ENCODE measurements around the gene HBE1.

The HBE1 gene

DNA sequence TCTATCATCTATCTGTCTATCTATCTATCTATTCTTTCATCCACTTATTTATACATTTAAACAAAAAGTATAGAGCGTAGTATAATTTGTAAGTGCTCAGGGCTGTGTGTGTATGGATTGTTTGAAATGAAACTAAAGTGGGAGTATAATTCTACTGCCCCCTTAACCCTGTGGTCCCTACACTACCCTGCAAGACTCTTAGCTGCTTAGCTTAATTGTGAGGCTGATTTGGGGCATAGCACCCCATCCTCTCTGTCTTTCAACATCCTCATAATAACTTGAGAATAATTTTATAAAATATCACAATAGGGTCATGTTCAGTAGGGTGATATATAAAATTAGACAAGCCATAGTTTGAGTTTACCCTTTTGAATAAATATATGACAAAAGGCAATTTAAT lies 20.4 kb upstream of the HBE1 start:
- TF ChIP-seq, protein P1, sequence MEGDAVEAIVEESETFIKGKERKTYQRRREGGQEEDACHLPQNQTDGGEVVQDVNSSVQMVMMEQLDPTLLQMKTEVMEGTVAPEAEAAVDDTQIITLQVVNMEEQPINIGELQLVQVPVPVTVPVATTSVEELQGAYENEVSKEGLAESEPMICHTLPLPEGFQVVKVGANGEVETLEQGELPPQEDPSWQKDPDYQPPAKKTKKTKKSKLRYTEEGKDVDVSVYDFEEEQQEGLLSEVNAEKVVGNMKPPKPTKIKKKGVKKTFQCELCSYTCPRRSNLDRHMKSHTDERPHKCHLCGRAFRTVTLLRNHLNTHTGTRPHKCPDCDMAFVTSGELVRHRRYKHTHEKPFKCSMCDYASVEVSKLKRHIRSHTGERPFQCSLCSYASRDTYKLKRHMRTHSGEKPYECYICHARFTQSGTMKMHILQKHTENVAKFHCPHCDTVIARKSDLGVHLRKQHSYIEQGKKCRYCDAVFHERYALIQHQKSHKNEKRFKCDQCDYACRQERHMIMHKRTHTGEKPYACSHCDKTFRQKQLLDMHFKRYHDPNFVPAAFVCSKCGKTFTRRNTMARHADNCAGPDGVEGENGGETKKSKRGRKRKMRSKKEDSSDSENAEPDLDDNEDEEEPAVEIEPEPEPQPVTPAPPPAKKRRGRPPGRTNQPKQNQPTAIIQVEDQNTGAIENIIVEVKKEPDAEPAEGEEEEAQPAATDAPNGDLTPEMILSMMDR (IDR thresholded peaks at IDR 0.05; ENCODE audit: borderline replicate concordance, insufficient read depth, low read depth, low read length), result no peak

DNA sequence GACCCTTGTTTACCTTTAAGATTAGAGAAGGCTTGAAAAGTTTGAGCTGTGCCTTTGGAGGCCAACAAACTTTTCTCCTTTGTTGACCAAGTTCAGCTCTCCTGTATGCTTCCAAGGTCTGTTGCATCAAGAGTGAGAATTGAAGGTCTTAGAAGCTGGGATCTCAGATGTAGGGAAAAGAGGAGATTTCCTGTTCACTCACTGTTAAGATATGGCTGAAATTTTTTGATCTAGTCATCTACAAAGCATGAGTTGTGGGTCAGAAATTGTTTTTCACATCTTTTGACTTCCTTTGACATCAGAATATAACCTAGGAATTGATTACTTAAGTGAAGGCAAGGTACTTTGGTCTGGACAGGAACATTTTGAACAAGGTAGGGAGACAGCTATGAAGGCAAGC lies 20.0 kb upstream of the HBE1 start:
- TF ChIP-seq, protein P1 (IDR thresholded peaks at IDR 0.05; ENCODE audit: borderline replicate concordance, insufficient read depth, low read depth, low read length), result no peak

More for the DNA sequence above, 20.4 kb upstream of the HBE1 start:
- H3K4me3 ChIP-seq (ENCODE audit: low read depth, low read length), result no peak overlapping the region

DNA sequence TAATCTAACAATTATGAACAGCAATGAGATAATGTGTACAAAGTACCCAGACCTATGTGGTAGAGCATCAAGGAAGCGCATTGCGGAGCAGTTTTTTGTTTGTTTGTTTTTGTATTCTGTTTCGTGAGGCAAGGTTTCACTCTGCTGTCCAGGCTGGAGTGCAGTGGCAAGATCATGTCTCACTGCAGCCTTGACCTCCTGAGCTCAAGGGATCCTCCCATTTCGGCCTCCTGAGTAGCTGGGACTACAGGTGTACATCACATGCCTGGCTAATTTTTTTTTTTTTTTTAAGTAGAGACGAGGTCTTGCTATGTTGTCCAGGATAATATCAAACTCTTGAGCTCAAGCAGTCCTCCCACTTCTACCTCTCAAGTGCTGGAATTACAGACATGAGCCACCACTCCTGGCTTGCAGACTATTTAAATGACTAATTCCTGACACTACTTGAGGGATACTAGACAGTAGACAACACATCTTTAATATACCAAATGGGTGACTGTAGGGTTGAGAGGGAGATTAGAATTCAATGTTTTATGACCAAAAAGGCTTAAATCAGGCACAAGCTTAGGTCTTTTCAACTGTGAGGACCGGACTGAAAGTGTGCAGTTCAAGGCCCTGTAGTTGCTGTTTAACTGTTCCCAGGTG lies 19.3 kb upstream of the HBE1 start:
- no peak overlapping the region for H3K4me3 ChIP-seq (ENCODE audit: low read depth, low read length)
- TF ChIP-seq, protein P1 (IDR thresholded peaks at IDR 0.05; ENCODE audit: borderline replicate concordance, insufficient read depth, low read depth, low read length), result no peak

More for the DNA sequence above, 20.0 kb upstream of the HBE1 start:
- H3K4me3 ChIP-seq (ENCODE audit: low read depth, low read length), result no peak overlapping the region

- H3K4me3 ChIP-seq (ENCODE audit: low read depth, low read length), result no peak overlapping the region
Measured at GRCh38 chr11:5288108-5288905, 18.6 kb upstream of the HBE1 start.

DNA sequence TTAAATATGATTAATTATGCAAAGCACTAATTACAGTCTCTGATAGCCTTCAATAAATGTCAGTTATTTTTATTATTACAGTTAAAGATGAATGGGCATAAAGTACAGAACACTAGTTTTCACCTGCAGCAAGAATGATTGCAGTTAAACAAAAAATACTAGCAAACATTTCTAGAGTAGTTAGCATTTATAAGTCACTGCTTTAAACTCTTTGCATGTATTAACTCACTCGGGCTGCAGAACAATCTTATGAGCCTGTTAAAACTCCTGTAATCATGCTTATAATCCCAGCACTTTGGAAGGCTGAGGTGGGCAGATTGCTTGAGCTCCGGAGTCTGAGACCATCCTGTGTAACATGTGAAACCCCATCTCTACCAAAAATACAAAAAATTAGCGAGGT lies 17.2 kb upstream of the HBE1 start:
- no peak overlapping the region for H3K4me3 ChIP-seq (ENCODE audit: low read depth, low read length)
- TF ChIP-seq, protein P1 (IDR thresholded peaks at IDR 0.05; ENCODE audit: borderline replicate concordance, insufficient read depth, low read depth, low read length), result no peak

More at GRCh38 chr11:5288108-5288905, 18.6 kb upstream of the HBE1 start:
- TF ChIP-seq, protein P1 (IDR thresholded peaks at IDR 0.05; ENCODE audit: borderline replicate concordance, insufficient read depth, low read depth, low read length), result no peak

GRCh38 chr11:5286351-5286750 lies 16.6 kb upstream of the HBE1 start:
- no peak overlapping the region for H3K4me3 ChIP-seq (ENCODE audit: low read depth, low read length)
- TF ChIP-seq, protein P1 (IDR thresholded peaks at IDR 0.05; ENCODE audit: borderline replicate concordance, insufficient read depth, low read depth, low read length), result no peak

All from GM12875 (cell line).